HG03558 (cell line): ENCODE results near the gene PARD6G.
"Not testable (repeated sequence)": the region's sequence is repeated elsewhere in the genome, so short reads cannot be mapped to it uniquely, and the experiment has no call there.

Experiments used
- ATAC-seq: cut with Tn5 transposase; IDR thresholded peaks from one replicate; pipeline ENCODE4 v1.9.1; 2021; ENCODE audit warnings: moderate number of reproducible peaks; ENCODE audit not compliant: unreplicated experiment; ENCODE audit errors: extremely low read depth

The PARD6G gene

GRCh38 chr18:80243204-80243603 is 4.1 kb downstream of the PARD6G start:
- ATAC-seq: no peak

- ATAC-seq: no peak
Observed at GRCh38 chr18:80241919-80242777, 5.2 kb downstream of the PARD6G start.

- no peak for ATAC-seq
Observed at GRCh38 chr18:80239830-80240229, 7.5 kb downstream of the PARD6G start.

DNA sequence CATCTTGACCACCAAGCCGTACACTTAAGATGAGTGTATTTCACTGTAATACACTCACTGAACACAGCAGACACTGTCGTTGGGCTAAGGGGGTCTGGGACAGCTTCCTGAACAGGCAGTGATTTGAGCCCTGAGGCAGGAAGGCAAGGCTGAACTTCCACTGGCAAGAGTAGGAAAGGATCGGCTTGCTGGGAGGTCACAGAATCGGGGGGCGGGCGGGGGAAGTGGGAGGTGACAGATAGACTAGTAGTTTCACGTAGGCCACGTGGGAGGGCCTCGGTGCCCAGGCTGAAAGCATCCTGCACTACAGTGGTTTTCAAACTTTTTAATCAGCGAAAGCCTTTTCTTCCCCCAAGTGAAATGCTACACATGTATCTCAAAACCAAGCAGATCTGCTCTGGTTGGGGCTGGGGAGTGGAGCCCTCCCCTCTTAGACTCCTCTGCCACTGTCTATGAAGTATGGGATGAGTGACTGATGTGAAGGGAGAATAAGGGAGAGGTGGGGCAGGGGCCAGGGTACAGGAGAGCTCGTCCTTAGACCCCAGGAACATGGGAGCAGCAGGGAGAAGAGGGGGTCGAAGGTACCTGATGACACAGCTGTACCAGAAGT is 8.6 kb downstream of the PARD6G start:
- ATAC-seq: no peak

GRCh38 chr18:80237519-80237918 is 9.8 kb downstream of the PARD6G start:
- not testable (repeated sequence) for ATAC-seq

GRCh38 chr18:80234398-80234797 is 12.9 kb downstream of the PARD6G start:
- no peak for ATAC-seq

DNA sequence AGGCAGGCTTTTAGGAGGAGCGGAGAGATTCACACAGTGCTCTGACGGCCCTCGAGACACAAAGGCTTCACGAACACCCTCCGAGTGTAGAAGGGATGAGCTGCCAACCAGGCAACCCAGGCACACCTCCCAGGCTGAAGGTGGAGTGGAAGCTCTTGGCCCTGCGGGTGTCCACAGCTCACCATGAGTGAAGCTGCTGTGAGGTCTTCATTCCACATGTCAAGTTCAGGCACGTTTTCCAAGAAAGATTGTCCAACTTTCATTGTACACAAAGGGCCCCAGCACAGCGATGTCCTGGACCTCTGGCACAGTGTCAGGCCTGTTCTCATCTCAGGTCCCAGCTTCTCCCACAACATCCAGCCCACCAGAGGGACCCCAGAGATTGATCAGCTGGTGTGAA is 13.4 kb downstream of the PARD6G start:
- no peak for ATAC-seq

DNA sequence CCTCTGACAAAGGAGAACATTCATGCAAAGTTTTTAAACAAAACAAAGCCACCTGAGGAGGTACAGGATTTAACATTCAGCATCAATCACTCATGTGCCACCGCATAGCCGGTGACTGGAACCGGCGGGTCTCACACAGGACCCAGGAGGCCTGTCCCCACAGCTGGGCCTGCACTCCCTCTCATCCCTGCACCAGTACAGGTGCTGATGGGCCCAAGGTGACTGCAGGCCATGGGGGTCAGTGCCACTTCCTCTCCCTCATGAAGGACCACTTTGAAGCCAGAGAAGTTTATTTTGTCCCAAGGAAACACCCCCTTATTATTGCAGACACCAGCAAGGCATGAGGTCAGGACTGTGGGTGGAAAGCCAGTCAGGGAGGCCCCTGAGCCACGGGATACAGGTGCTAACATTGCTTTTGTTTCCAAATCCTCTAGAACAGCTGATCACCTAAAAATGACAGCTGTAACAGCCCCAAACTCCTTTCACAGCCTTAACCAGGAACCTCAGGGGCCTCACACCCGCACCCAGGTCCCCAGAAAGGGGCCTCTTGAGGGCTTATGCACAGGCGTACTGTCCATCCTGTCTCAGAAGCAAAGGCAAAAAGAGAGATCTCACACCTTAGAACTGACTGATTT is 14.0 kb downstream of the PARD6G start:
- no peak for ATAC-seq

DNA sequence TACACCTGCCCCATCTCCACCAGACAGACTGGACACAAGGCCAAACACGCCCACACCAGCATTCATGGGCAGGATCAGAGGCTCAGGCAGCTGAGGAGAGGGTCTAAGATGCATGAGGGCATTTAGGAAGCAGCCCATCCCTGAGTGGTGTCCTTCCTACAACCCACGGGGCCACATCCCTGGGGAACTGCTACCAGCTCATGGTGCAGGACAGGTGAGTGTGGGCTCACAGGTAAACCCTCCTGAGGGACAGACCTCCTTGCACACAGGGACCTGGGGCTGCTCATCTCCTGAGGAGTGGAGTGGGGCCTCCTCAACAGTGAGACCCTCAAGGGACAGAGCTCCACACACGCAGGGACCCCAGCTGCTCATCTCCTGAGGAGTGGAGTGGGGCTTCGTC is 14.6 kb downstream of the PARD6G start:
- ATAC-seq: no peak

DNA sequence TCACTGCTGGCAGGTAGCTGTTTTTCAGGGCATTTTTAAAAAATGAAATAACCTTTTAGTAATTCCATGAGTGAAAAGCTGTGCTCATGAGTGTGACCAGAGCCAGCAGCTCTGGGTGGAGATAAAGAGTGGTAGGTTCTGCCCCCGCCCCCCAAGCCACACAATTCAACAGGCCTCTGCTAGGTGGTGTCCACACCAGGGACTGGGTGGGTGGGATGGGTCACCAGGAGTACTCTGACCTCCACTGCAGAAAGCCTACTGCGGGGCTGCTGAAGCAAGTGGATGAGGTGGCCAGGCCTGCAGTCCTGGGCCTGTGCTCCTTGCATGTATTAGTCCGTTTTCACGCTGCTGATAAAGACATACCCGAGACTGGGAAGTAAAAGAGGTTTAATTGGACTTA is 15.3 kb downstream of the PARD6G start:
- no peak for ATAC-seq

DNA sequence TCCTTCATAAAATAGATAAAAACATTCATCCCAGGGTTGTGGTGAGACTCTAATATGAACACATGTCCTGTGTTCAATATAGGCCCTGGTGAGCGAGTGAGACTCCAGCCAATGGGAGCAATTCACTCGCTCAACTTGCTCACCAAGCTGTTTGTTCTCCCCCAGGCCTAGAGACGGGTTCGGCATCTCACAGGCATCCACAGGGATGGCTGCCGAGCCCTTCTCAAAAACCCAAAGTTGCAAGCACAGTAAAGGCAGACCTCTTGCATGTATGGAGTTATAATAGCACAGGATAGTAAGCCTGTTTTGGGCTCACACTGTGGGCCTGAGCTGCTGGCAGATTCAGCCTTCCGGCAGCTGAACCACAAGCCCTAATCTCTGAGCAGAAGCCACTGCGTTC is 15.7 kb downstream of the PARD6G start:
- no peak for ATAC-seq

- no peak for ATAC-seq
Observed at GRCh38 chr18:80231151-80231550, 16.2 kb downstream of the PARD6G start.

- ATAC-seq: no peak
Observed at GRCh38 chr18:80229766-80230745, 17.3 kb downstream of the PARD6G start.

- no peak for ATAC-seq
Observed at GRCh38 chr18:80229363-80229762, 18.0 kb downstream of the PARD6G start.

DNA sequence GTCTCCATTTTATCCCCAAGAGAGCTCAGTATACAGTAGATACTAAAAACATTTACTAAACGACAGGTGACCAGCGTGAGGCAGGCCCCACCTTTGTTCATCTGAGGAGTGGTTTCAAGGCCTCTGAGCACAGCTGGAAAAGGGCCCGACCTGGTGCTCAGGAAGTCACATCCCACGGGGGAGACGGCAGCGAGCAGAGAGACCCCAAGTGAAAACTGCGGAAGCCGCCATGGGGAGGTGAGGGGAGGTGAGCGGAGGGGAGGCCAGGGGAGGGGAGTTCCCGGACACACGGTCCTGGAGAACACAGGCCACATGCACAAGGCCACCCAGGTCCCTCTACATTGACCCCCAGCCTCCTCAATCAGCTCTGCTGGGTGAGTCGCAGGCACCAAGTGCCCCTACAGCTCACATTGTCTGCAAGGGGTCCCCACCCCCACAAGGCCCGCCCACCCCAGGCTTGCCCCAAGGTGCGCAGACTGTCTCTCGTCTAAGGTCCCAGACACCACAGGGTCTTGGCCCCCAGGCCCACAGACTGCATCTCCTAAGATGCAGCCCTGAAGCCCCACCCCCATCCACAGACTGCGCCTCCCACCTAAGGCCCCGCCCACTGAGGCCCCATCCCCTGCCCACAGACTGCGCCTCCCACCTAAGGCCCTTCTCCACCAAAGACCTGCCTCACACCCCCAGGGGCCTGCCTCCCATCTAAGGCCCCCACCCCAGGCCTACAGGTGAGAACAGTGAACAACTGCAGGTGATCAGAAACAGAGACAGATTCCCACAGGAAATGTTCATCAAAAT is 19.1 kb downstream of the PARD6G start:
- no peak for ATAC-seq

DNA sequence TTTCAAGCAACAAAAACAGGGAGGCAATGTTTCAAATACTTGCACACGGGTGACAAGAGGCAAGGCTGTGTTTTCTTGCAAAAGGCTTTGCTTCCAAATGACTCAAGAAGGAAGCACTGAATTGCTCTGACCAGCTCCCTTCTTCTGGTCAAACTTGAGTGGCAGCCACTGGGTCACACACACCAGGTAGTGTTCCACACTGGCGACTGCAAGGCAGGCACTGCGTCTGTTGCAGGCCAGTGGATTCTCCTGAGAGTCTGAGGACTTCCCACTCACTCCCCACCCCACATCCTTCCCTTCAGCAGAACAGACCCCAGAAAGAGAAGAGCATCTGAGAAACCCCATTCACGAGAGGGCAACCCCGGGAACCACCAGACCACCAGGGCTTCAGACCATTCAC is 19.8 kb downstream of the PARD6G start:
- ATAC-seq: no peak

DNA sequence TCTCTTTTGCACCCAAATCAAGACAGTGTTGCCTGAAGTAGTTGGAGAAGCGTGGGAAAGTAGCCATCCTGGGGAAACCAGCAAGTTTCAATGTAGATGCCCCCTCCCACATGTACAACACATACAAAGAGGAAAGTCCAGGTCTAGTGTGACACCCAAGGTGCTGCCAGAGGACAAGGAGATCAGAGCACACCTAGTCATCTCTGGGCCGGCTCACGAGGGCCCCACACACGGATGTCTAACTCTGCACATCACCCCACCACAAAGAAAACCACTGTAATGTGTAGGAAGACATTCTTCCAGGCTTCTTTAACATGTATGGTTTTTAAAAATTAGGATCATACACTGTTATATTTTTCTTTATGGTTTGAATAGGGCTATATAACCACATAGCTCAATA is 21.6 kb downstream of the PARD6G start:
- ATAC-seq: no peak

DNA sequence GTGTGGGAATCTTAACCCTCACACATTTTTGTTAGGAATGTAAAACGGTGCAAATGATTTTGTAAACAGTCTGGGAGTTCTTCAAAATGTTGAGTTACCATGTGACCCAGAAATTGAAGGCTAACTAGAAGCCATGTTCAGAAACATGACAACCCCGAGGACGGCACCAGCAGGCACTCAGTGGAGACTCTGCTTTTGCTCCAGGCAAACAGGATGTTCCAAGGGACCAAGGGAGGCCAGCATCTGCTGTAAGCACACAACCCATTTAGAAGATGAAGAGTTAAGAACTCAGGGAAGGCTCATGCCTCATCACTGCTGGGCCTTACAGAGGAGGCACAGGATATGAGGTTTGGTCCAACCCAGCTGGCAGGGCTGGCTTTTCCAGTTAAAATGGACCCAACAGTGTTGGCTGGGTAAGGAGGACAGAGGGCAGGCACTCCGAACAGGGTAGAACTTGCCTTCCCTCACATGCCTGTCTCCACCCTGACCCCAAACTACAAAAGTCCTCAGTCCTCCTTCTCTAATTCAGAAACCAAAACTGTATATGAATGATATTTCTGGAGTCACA is 23.6 kb downstream of the PARD6G start:
- no peak for ATAC-seq

GRCh38 chr18:80219488-80219887 is 27.8 kb downstream of the PARD6G start:
- ATAC-seq: not testable (repeated sequence)
